ENCODE data around the gene TRAF2. TPM values are rescaled to one million over a fixed set of nuclear protein-coding genes. Genes with fewer than 3 reads are reported as not detected.

TRAF2 gene
- total RNA-seq, 1 experiment from 2014 or later, result 6.3 TPM

- H2AFZ ChIP-seq (ENCODE audit: low read length), result no peak overlapping the region
- H3K9ac ChIP-seq (ENCODE audit: low read length), result no peak overlapping the region
- peaks cover 12% of the 10 kb centered on the region for H3K79me2 ChIP-seq (ENCODE audit: low read length)
- H3K27ac ChIP-seq (ENCODE audit: low read length), result no peak overlapping the region
- peaks cover 12% of the 10 kb centered on the region for H3K4me1 ChIP-seq (ENCODE audit: low read length)
- no peaks in the 10 kb centered on the region for H3K9me3 ChIP-seq (ENCODE audit: low read length)
- no peak for DNase-seq
- H3K36me3 ChIP-seq (ENCODE audit: insufficient read depth, low read length), result 0 out of 2 replicates have a peak, but pooled peaks cover 3% of the 10 kb centered on the region
- H3K4me2 ChIP-seq (ENCODE audit: low read depth, low read length, poor library complexity, severe bottlenecking), result no peak overlapping the region
- H3K4me3 ChIP-seq (ENCODE audit: low read length), result no peak overlapping the region
- H3K9me2 ChIP-seq (replicated peaks; ENCODE audit: insufficient read depth, low read length), result no peaks in the 10 kb centered on the region
- H4K20me1 ChIP-seq (ENCODE audit: insufficient read depth, low read depth, low read length), result peaks cover 5% of the 10 kb centered on the region; the same call in 1 of the 2 replicates
- no peaks in the 10 kb centered on the region for H3K27me3 ChIP-seq (ENCODE audit: low read length)
Measured at GRCh38 chr9:136941231-136942111, 55.2 kb downstream of the TRAF2 start.

GRCh38 chr9:136942112-136942880, 56.0 kb downstream of the TRAF2 start:
- Histone ChIP-seq H4K20me1 (ENCODE audit: insufficient read depth, low read depth, low read length) (peaks cover 5% of the 10 kb centered on the region; the same call in 1 of the 2 replicates), H3K4me2 (ENCODE audit: low read depth, low read length, poor library complexity, severe bottlenecking) (peak overlapping the region; percentile 78), H3K9me3 (ENCODE audit: low read length) (no peaks in the 10 kb centered on the region), H2AFZ (ENCODE audit: low read length) (no peak overlapping the region), H3K9ac (ENCODE audit: low read length) (peak overlapping the region; percentile 95; the same call in 1 of the 2 replicates), H3K27me3 (ENCODE audit: low read length) (no peaks in the 10 kb centered on the region), H3K79me2 (ENCODE audit: low read length) (peaks cover 12% of the 10 kb centered on the region), H3K4me1 (ENCODE audit: low read length) (peaks cover 12% of the 10 kb centered on the region), H3K9me2 (replicated peaks; ENCODE audit: insufficient read depth, low read length) (no peaks in the 10 kb centered on the region), H3K4me3 (ENCODE audit: low read length) (peak overlapping the region; percentile 93; the same call in 1 of the 2 replicates), H3K27ac (ENCODE audit: low read length) (no peak overlapping the region), H3K36me3 (ENCODE audit: insufficient read depth, low read length) (0 out of 2 replicates have a peak, but pooled peaks cover 3% of the 10 kb centered on the region)
- no peak for DNase-seq

GRCh38 chr9:136942881-136943230, 56.5 kb downstream of the TRAF2 start:
- H3K4me3 ChIP-seq (ENCODE audit: low read length), result peak overlapping the region; percentile 93; the same call in 1 of the 2 replicates
- peak overlapping the region; percentile 78 for H3K4me2 ChIP-seq (ENCODE audit: low read depth, low read length, poor library complexity, severe bottlenecking)
- H3K79me2 ChIP-seq (ENCODE audit: low read length), result peaks cover 12% of the 10 kb centered on the region
- H3K4me1 ChIP-seq (ENCODE audit: low read length), result peaks cover 13% of the 10 kb centered on the region
- 0 out of 2 replicates have a peak, but pooled peaks cover 3% of the 10 kb centered on the region for H3K36me3 ChIP-seq (ENCODE audit: insufficient read depth, low read length)
- H4K20me1 ChIP-seq (ENCODE audit: insufficient read depth, low read depth, low read length), result peaks cover 5% of the 10 kb centered on the region; the same call in 1 of the 2 replicates
- H3K27ac ChIP-seq (ENCODE audit: low read length), result no peak overlapping the region
- no peak overlapping the region for H2AFZ ChIP-seq (ENCODE audit: low read length)
- no peaks in the 10 kb centered on the region for H3K27me3 ChIP-seq (ENCODE audit: low read length)
- H3K9me2 ChIP-seq (replicated peaks; ENCODE audit: insufficient read depth, low read length), result no peaks in the 10 kb centered on the region
- peak overlapping the region; percentile 95 for H3K9ac ChIP-seq (ENCODE audit: low read length)
- H3K9me3 ChIP-seq (ENCODE audit: low read length), result no peaks in the 10 kb centered on the region
- DNase-seq, result no peak

- Histone ChIP-seq H3K4me2 (ENCODE audit: low read depth, low read length, poor library complexity, severe bottlenecking) (peak overlapping the region; percentile 78), H2AFZ (ENCODE audit: low read length) (no peak overlapping the region), H3K9ac (ENCODE audit: low read length) (peak overlapping the region; percentile 95), H4K20me1 (ENCODE audit: insufficient read depth, low read depth, low read length) (peaks cover 5% of the 10 kb centered on the region; the same call in 1 of the 2 replicates), H3K9me3 (ENCODE audit: low read length) (no peaks in the 10 kb centered on the region), H3K4me1 (ENCODE audit: low read length) (peaks cover 17% of the 10 kb centered on the region), H3K9me2 (replicated peaks; ENCODE audit: insufficient read depth, low read length) (no peaks in the 10 kb centered on the region), H3K79me2 (ENCODE audit: low read length) (peaks cover 12% of the 10 kb centered on the region), H3K27me3 (ENCODE audit: low read length) (no peaks in the 10 kb centered on the region), H3K4me3 (ENCODE audit: low read length) (peak overlapping the region; percentile 93), H3K27ac (ENCODE audit: low read length) (peak overlapping the region; percentile 60), H3K36me3 (ENCODE audit: insufficient read depth, low read length) (0 out of 2 replicates have a peak, but pooled peaks cover 3% of the 10 kb centered on the region)
- peak; percentile 74 for DNase-seq
Measured at GRCh38 chr9:136943291-136944211, 57.2 kb downstream of the TRAF2 start.

- Histone ChIP-seq H3K9ac (ENCODE audit: low read length) (peak overlapping the region; percentile 95), H3K27me3 (ENCODE audit: low read length) (no peaks in the 10 kb centered on the region), H4K20me1 (ENCODE audit: insufficient read depth, low read depth, low read length) (peaks cover 5% of the 10 kb centered on the region; the same call in 1 of the 2 replicates), H3K27ac (ENCODE audit: low read length) (peak overlapping the region; percentile 60), H2AFZ (ENCODE audit: low read length) (no peak overlapping the region), H3K4me1 (ENCODE audit: low read length) (peaks cover 19% of the 10 kb centered on the region), H3K9me3 (ENCODE audit: low read length) (no peaks in the 10 kb centered on the region), H3K36me3 (ENCODE audit: insufficient read depth, low read length) (0 out of 2 replicates have a peak, but pooled peaks cover 1% of the 10 kb centered on the region), H3K4me3 (ENCODE audit: low read length) (peak overlapping the region; percentile 93), H3K4me2 (ENCODE audit: low read depth, low read length, poor library complexity, severe bottlenecking) (peak overlapping the region; percentile 78), H3K9me2 (replicated peaks; ENCODE audit: insufficient read depth, low read length) (no peaks in the 10 kb centered on the region), H3K79me2 (ENCODE audit: low read length) (peaks cover 12% of the 10 kb centered on the region)
- no peak for DNase-seq
Measured at GRCh38 chr9:136944212-136944518, 57.8 kb downstream of the TRAF2 start.

- H3K27me3 ChIP-seq (ENCODE audit: low read length), result no peaks in the 10 kb centered on the region
- H2AFZ ChIP-seq (ENCODE audit: low read length), result no peak within 1 kb of the TSS
- DNase-seq, result peak; percentile 98
- no peaks in the 10 kb centered on the region for H3K9me2 ChIP-seq (replicated peaks; ENCODE audit: insufficient read depth, low read length)
- H3K27ac ChIP-seq (ENCODE audit: low read length), result peak within 1 kb of the TSS; percentile 60
- H4K20me1 ChIP-seq (ENCODE audit: insufficient read depth, low read depth, low read length), result peaks cover 5% of the 10 kb centered on the region; the same call in 1 of the 2 replicates
- peaks cover 22% of the 10 kb centered on the region for H3K4me1 ChIP-seq (ENCODE audit: low read length)
- H3K9ac ChIP-seq (ENCODE audit: low read length), result peak within 1 kb of the TSS; percentile 95
- H3K9me3 ChIP-seq (ENCODE audit: low read length), result no peaks in the 10 kb centered on the region
- H3K4me2 ChIP-seq (ENCODE audit: low read depth, low read length, poor library complexity, severe bottlenecking), result peak within 1 kb of the TSS; percentile 78
- H3K36me3 ChIP-seq (ENCODE audit: insufficient read depth, low read length), result no peaks in the 10 kb centered on the region
- H3K4me3 ChIP-seq (ENCODE audit: low read length), result peak within 1 kb of the TSS; percentile 93
- H3K79me2 ChIP-seq (ENCODE audit: low read length), result peaks cover 12% of the 10 kb centered on the region
Measured at GRCh38 chr9:136944519-136945332, 58.4 kb downstream of the TRAF2 start, which contains the start of the genes C8G and FBXW5. C8G (plus strand) TSS chr9:136945243; CDS start chr9:136945321, 78 bp downstream. FBXW5 (minus strand) TSS chr9:136944738; CDS start chr9:136944083, 655 bp downstream.

Measured in Karpas-422 (cell line).